Omental fat pad (tissue), 4 donors: ENCODE measurements around the gene TPGS1. TPM values are rescaled to one million over a fixed set of nuclear protein-coding genes. Genes with fewer than 3 reads are reported as not detected.

ENCODE experiments used
- ATAC-seq: fragments of 150-250 bp; one replicate; pipeline ENCODE4 v1.9.1; 2016; ENCODE audit warnings: mild to moderate bottlenecking, moderate library complexity; ENCODE audit not compliant: low FRiP score
- DNase-seq: peaks from one replicate; pipeline ENCODE4 v3.0.0-alpha.2; 2019; ENCODE audit warnings: low spot score
- total RNA-seq, 4 donors: library from RNA; depleted of rRNA; stranded (reverse); fragments of >200 nt; gene quantifications; one replicate each; pipeline ENCODE4 v1.1.0, GENCODE V29; 2016
- TF ChIP-seq, protein P1 (sequence below), 3 donors: fragments of 450-650 bp; IDR thresholded peaks; one replicate each; pipeline ENCODE4 v1.5.1; 2016 to 2017; ENCODE audit warnings: antibody characterized with exemption in 3 of 3, mild to moderate bottlenecking in 3 of 3, moderate library complexity in 2 of 3

The TPGS1 gene, protein sequence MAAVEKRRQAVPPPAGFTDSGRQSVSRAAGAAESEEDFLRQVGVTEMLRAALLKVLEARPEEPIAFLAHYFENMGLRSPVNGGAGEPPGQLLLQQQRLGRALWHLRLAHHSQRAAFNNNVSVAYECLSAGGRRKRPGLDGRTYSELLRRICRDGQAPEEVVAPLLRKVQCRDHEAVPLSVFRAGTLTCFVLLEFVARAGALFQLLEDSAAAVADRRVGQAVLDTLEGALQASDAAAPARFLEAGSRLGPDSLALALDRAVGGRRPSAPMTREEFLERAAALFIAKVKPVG
- 10 to 100 TPM; 45.5 to 61.2 (median 46.1) TPM for total RNA-seq

DNA sequence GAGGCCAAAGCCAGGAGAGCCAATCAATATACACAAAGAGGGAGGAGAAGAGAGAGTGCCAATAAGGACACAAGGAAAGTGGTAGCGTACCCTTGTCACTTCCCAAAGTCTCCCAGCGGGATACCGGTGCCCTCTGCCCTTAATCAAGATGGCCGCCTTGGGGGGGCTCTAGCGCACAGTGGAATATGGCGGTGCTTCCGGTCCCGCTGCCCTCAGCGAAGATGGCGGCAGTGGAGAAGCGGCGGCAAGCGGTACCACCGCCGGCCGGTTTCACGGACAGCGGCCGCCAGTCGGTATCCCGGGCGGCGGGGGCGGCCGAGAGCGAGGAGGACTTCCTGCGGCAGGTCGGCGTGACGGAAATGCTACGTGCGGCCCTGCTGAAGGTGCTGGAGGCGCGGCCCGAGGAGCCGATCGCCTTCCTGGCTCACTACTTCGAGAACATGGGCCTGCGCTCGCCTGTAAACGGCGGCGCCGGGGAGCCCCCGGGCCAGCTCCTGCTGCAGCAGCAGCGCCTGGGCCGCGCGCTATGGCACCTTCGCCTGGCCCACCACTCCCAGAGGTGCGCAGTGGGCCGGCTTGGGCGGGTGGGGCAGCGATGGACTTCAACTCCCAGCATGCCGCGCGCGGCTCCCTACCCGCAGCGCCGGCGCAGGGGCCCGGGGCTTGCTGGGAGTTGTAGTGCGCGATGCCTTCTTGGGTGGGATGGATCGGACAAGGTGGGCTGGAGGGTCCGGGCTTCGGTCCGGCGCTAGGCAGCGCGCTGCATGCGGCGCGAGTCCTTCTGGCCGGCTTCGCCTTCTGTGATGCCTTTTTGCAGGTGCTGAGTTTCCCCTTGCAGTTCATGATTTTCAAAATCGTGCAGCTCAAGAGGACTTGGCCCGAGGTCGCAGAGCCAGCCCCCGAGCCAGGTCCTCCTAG, at the start of gene TPGS1:
TPGS1 (plus strand) TSS at position 212 of the 918 bp plus-strand sequence; CDS start at position 222, 10 bp downstream.
- peak; percentile 93 for ATAC-seq
- DNase-seq, result peak; percentile 89
- TF ChIP-seq, protein P1, sequence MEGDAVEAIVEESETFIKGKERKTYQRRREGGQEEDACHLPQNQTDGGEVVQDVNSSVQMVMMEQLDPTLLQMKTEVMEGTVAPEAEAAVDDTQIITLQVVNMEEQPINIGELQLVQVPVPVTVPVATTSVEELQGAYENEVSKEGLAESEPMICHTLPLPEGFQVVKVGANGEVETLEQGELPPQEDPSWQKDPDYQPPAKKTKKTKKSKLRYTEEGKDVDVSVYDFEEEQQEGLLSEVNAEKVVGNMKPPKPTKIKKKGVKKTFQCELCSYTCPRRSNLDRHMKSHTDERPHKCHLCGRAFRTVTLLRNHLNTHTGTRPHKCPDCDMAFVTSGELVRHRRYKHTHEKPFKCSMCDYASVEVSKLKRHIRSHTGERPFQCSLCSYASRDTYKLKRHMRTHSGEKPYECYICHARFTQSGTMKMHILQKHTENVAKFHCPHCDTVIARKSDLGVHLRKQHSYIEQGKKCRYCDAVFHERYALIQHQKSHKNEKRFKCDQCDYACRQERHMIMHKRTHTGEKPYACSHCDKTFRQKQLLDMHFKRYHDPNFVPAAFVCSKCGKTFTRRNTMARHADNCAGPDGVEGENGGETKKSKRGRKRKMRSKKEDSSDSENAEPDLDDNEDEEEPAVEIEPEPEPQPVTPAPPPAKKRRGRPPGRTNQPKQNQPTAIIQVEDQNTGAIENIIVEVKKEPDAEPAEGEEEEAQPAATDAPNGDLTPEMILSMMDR (IDR thresholded peaks at IDR 0.05), result peak in 1 of 3 donors; percentile 3

DNA sequence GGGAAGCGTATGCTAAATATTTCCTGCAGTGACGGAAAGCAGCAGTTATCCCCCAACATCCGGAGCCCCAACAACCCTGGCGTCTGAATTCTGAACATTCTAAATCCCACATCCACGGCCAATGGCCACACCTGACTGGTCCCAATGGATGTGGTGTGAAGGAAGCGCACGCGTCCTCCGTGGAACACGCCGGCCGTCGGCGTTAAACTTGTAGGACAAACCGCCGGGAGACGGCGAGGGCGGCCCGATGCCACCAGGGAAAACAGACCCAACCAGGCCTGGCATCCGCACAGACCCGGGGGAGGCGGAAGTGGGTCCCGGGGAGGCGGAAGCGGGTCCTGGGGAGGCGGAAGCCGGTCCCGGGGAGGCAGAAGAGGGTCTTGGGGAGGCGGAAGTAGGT, 49.7 kb upstream of the TPGS1 start:
- TF ChIP-seq, protein P1 (IDR thresholded peaks at IDR 0.05), result no peak
- DNase-seq (no peak), ATAC-seq (no peak)

DNA sequence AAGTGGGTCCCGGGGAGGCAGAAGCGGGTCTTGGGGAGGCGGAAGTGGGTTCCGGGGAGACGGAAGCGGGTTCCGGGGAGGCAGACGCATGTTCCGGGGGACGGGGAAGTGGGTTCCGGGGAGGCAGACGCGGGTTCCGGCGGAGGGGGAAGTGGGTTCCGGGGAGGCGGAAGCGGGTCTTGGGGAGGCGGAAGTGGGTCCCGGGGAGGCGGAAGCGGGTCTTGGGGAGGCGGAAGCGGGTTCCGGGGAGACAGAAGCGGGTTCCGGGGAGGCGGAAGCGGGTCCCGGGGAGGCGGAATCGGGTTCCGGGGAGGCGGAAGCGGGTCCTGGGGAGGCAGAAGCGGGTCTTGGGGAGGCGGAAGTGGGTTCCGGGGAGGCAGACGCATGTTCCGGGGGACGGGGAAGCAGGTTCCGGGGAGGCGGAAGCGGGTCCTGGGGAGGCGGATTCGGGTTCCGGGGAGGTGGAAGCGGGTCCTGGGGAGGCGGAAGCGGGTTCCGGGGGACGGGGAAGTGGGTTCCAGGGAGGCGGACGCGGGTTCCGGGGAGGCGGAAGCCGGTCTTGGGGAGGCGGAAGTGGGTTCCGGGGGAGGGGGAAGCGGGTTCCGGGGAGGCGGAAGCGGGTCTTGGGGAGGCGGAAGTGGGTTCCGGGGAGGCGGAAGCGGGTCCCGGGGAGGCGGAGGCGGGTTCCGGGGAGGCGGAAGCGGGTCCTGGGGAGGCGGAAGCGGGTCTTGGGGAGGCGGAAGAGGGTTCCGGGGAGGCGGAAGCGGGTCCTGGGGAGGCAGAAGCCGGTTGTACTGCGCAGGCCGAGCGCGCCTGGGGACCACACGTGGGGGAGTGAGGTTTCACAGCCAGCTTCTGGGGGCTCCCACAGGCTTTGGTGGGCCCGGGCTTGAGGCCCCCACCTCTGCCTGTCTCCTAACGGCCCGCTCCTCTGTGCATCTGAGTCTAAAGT, 48.9 kb upstream of the TPGS1 start:
- TF ChIP-seq, protein P1 (IDR thresholded peaks at IDR 0.05), result no peak
- ATAC-seq (no peak), DNase-seq (no peak)

DNA sequence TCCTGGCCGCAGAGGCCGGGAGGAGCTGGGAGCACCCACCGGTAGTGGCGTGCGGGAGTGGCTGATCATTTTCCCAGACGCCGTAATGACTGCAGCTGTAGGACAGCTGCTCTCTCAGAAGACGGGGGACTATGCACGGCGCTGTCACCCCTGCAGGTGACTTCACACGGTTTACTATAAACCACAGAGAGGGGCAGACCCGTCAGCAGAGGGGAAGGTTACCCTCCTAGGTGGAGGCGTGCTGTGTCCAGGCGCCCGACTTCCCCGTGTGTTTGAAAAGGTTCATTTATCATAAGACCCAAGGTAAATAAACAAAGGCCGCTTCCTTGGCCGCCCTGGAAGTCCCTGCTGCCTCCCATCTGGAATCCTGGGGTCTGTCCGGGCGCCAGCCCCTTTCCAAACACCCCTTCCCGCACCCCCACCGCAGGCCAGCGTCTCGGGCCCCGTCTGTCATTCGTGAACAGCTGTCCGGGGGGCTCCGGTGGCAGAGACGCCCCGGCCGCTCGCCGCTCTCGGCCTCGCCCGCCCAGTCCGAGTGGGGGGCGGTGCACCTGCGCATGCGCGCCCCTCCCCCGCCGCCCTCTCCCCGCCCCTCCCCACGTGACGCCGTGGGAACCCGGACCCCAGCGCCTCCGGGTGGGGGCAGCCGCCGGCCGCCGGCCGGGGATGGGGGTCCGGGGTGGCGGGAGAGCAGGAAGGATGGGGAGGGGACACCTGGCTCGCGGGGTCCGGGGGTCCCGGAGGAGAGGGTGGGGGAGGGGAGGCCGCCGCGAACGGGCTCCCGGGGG, 47.4 kb upstream of the TPGS1 start:
- peak; percentile 52 for ATAC-seq
- TF ChIP-seq, protein P1 (IDR thresholded peaks at IDR 0.05), result no peak
- DNase-seq, result no peak

DNA sequence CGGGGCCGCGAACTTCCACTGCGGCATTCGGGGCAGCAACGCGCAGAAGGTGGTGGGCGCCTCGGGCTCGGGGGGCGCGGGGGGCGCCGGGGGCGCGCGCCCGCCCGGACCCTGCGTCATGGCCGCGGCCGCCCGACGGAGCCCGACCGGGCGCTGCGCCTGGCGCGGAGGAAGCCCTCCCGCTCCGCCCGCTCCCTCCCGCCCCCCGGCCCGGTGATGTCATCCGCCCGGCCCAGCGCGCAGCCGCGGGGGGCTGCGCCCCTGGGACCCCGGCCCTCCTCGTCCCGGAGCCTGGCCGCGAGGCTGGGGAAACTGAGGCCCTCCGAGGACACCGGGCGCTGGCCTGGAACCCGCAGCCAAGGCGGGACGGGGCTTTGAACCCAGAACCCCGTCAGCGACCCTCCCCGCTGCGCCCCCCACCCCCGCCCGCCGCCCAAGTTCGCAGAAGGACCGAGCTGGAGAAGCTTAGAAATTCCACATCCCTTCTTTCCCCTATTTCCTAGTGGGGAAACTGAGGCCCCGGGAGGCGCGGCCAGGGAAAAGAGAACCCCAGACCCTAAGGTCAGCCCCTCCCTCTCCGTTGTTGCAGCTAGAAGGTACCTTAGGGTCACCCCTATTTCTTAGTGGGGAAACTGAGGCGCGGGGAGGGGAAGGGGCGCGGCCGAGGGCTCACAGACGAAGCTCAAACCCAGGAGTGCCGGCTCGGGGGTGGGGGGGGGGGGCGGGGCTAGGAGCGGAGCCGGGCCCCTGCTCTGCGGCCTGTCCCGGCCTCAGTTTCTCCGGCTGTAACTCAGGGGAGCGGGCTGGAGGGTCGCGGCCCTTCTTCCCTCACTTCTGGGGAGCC, 46.2 kb upstream of the TPGS1 start, which contains the start of gene SHC2:
SHC2 (minus strand) TSS at position 157 of the 844 bp plus-strand sequence; CDS start at position 120, 37 bp downstream.
- ATAC-seq (no peak), DNase-seq (no peak)
- TF ChIP-seq, protein P1 (IDR thresholded peaks at IDR 0.05), result no peak
